ENCODE data around the gene PLAAT1.

DNA sequence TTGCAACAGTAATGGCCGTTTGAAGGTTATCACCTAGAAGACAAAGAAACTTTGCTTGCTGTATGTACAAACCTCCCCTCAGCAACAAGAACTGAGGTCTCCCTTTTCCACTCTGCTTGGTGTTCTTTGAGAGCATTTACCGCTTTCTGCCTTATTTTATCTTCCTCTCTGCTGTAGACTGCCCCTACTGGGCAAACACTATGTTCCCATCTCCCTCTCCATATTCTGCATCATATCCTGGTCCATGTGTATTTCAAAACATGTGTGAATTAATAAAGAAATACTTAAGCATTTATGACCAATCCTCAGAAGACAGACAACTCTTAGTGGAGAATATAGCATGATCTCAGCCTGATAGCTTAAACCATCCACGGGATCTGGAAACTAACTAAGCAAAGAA, 73.1 kb downstream of the PLAAT1 start:
- TF ChIP-seq POLR2A (IDR thresholded peaks at IDR 0.05; ENCODE audit: low read depth, low read length) (no peak), TAF1 (IDR thresholded peaks at IDR 0.05; ENCODE audit: borderline replicate concordance, low read depth, low read length) (no peak), POLR2AphosphoS5 (IDR thresholded peaks at IDR 0.05; ENCODE audit: low read depth, low read length) (no peak)

Measured in GM12892 (cell line).